ENCODE measurements around the gene OR4K14. TPM values are rescaled to one million over a fixed set of nuclear protein-coding genes. Genes with fewer than 3 reads are reported as not detected.

The OR4K14 gene
- not detected in 2 replicates for total RNA-seq

GRCh38 chr14:20019257-20019865 lies at the start of gene OR4K14:
OR4K14 (minus strand) TSS chr14:20019307; CDS start chr14:20015193, 4,114 bp downstream.

GRCh38 chr14:20059745-20060144 lies 40.6 kb upstream of the OR4K14 start, which contains the start of gene OR4L1:
OR4L1 (plus strand) TSS chr14:20060045; CDS start chr14:20060045, 0 bp downstream.

GRCh38 chr14:20035938-20036337 lies 16.8 kb upstream of the OR4K14 start, which contains the start of gene OR4K13:
OR4K13 (minus strand) TSS chr14:20036038; CDS start chr14:20034758, 1,280 bp downstream.

GRCh38 chr14:20001863-20002262 lies 17.2 kb downstream of the OR4K14 start, which contains the start of gene OR4Q2:
OR4Q2 (plus strand) TSS chr14:20002163.

GRCh38 chr14:19975291-19975690 lies 43.8 kb downstream of the OR4K14 start, which contains the start of gene OR4K15:
OR4K15 (plus strand) TSS chr14:19975591; CDS start chr14:19975591, 0 bp downstream.

Other genes with a start within 250 kb of the OR4K14 start
- not detected in 2 replicates for gene OR4M1, start 245.8 kb downstream of the OR4K14 start, total RNA-seq
- gene OR4N2, start 215.5 kb downstream of the OR4K14 start, total RNA-seq = not detected in 2 replicates
- gene OR4K2, start 144.2 kb downstream of the OR4K14 start, total RNA-seq = not detected in 2 replicates
- gene OR4K5, start 98.7 kb downstream of the OR4K14 start, total RNA-seq = not detected in 2 replicates
- gene OR4K1, start 88.4 kb downstream of the OR4K14 start, total RNA-seq = not detected in 2 replicates
- not detected in 2 replicates for gene OR4K15, start 43.7 kb downstream of the OR4K14 start, total RNA-seq
- not detected in 2 replicates for gene OR4Q2, start 17.1 kb downstream of the OR4K14 start, total RNA-seq
- gene OR4K13, start 16.7 kb upstream of the OR4K14 start, total RNA-seq = not detected in 2 replicates
- not detected in 2 replicates for gene OR4L1, start 40.7 kb upstream of the OR4K14 start, total RNA-seq
- gene OR4K17, start 91.4 kb upstream of the OR4K14 start, total RNA-seq = not detected in 2 replicates
- not detected in 2 replicates for gene OR4N5, start 119.5 kb upstream of the OR4K14 start, total RNA-seq
- not detected in 2 replicates for gene OR11G2, start 171.6 kb upstream of the OR4K14 start, total RNA-seq
- gene OR11H6, start 204.4 kb upstream of the OR4K14 start, total RNA-seq = not detected in 2 replicates
- not detected in 2 replicates for gene OR11H7, start 209.7 kb upstream of the OR4K14 start, total RNA-seq
- gene OR11H4, start 220.0 kb upstream of the OR4K14 start, total RNA-seq = not detected in 2 replicates